ENCODE data around the gene MMP15. TPM values are rescaled to one million over a fixed set of nuclear protein-coding genes. Genes with fewer than 3 reads are reported as not detected.

The MMP15 gene
- total and polyA plus RNA-seq, 4 donors = 7.0 to 38.8 (median 21.4) TPM

GRCh38 chr16:58043571-58044155 is 18.1 kb downstream of the MMP15 start (continued):
- TF ChIP-seq MAX (IDR thresholded peaks at IDR 0.05) (no peak), NR2F2 (IDR thresholded peaks at IDR 0.05) (no peak), FOXA1 (IDR thresholded peaks at IDR 0.05) (no peak), HNF4G (IDR thresholded peaks at IDR 0.05) (no peak), FOXA2 (IDR thresholded peaks at IDR 0.05) (no peak), GABPA (IDR thresholded peaks at IDR 0.05 in 1 of 2, conservative IDR thresholded peaks at IDR 0.05 in 1 of 2) (no peak)

- Histone ChIP-seq H3K27ac (ENCODE audit: low read depth in 1 of 2, low read length in 2 of 2) (no peak overlapping the region), H3K36me3 (ENCODE audit: control insufficient read depth in 4 of 4, insufficient read depth in 3 of 4, low read depth in 1 of 4, low read length in 3 of 4) (peaks cover 15 to 49% (median 27%) of the 10 kb centered on the region in 4 donors), H3K9me3 (ENCODE audit: control insufficient read depth in 4 of 4, low read length in 3 of 4) (no peaks in the 10 kb centered on the region), H3K9ac (ENCODE audit: low read depth in 1 of 2, low read length in 2 of 2) (no peak overlapping the region), H3K4me1 (ENCODE audit: control insufficient read depth in 4 of 4, insufficient read depth in 4 of 4, low read length in 3 of 4) (peaks cover 0 to 9% (median 5%) of the 10 kb centered on the region in 4 donors), H3K27me3 (ENCODE audit: control insufficient read depth in 4 of 4, insufficient read depth in 4 of 4, low read length in 3 of 4) (no peaks in the 10 kb centered on the region), H3K4me3 (ENCODE audit: low read depth in 1 of 3, low read length in 3 of 3) (no peak overlapping the region)
- TF ChIP-seq GABPA (IDR thresholded peaks at IDR 0.05 in 1 of 2, conservative IDR thresholded peaks at IDR 0.05 in 1 of 2) = no peak
- TF ChIP-seq, protein P1, sequence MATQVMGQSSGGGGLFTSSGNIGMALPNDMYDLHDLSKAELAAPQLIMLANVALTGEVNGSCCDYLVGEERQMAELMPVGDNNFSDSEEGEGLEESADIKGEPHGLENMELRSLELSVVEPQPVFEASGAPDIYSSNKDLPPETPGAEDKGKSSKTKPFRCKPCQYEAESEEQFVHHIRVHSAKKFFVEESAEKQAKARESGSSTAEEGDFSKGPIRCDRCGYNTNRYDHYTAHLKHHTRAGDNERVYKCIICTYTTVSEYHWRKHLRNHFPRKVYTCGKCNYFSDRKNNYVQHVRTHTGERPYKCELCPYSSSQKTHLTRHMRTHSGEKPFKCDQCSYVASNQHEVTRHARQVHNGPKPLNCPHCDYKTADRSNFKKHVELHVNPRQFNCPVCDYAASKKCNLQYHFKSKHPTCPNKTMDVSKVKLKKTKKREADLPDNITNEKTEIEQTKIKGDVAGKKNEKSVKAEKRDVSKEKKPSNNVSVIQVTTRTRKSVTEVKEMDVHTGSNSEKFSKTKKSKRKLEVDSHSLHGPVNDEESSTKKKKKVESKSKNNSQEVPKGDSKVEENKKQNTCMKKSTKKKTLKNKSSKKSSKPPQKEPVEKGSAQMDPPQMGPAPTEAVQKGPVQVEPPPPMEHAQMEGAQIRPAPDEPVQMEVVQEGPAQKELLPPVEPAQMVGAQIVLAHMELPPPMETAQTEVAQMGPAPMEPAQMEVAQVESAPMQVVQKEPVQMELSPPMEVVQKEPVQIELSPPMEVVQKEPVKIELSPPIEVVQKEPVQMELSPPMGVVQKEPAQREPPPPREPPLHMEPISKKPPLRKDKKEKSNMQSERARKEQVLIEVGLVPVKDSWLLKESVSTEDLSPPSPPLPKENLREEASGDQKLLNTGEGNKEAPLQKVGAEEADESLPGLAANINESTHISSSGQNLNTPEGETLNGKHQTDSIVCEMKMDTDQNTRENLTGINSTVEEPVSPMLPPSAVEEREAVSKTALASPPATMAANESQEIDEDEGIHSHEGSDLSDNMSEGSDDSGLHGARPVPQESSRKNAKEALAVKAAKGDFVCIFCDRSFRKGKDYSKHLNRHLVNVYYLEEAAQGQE (IDR thresholded peaks at IDR 0.05) = no peak
- no peak for TF ChIP-seq SP1 (IDR thresholded peaks at IDR 0.05)
- no peak for TF ChIP-seq RAD21 (IDR thresholded peaks at IDR 0.05)
- no peak for TF ChIP-seq ATF3 (IDR thresholded peaks at IDR 0.05)
- TF ChIP-seq EGR1 (IDR thresholded peaks at IDR 0.05; ENCODE audit: low read depth in 2 of 2) = no peak
- TF ChIP-seq HNF4G (IDR thresholded peaks at IDR 0.05) = no peak
- no peak for TF ChIP-seq ZBTB33 (IDR thresholded peaks at IDR 0.05)
- TF ChIP-seq CTCF (IDR thresholded peaks at IDR 0.05; ENCODE audit: low read depth, low read length, missing input control) = no peak
- TF ChIP-seq HNF4A (conservative IDR thresholded peaks at IDR 0.05) = no peak
- no peak for DNase-seq (ENCODE audit: low spot score)
- WGBS = 79% methylated on average over 9 of the region's 9 CpGs
Measured at GRCh38 chr16:58044266-58045019, 18.9 kb downstream of the MMP15 start.

Data from liver (tissue), 9 donors.